ENCODE measurements around the gene OBI1. TPM values are rescaled to one million over a fixed set of nuclear protein-coding genes. Genes with fewer than 3 reads are reported as not detected.
A peak's percentile ranks its signal among the peaks of the same experiment; 100 is the strongest.

OBI1 gene
- 4.2 and 8.1 TPM in 2 replicates for polyA plus RNA-seq (2011; rRNA removed)
- 4.5 and 6.9 TPM in 2 replicates for polyA minus RNA-seq (2011; rRNA and poly(A)+ RNA removed)

- ChIA-PET POLR2A (no interaction called here), CTCF (interaction anchor here (1.1 kb wide), 1 partner anchor 521 kb away, joined by 3 read pairs; no protein-coding TSS in a partner anchor)
- H3K4me3 ChIP-seq (ENCODE audit: low read depth, low read length), result peak within 1 kb of the TSS; percentile 58
- no peak for TF ChIP-seq CTCF (IDR thresholded peaks at IDR 0.05; ENCODE audit: insufficient read depth, low read depth, low read length)
- no peaks in the 10 kb centered on the region for H3K27me3 ChIP-seq (ENCODE audit: control insufficient read depth, insufficient read depth, low read length)
- peak; percentile 41 for DNase-seq (ENCODE audit: low read depth)
- H3K36me3 ChIP-seq (ENCODE audit: control insufficient read depth, insufficient read depth, low read length), result no peaks in the 10 kb centered on the region
These were observed at the start of gene OBI1 for GRCh38 chr13:78658630-78659449. OBI1 (minus strand) TSS chr13:78659155; CDS start chr13:78659120, 35 bp downstream.

GRCh38 chr13:78701383-78701782, 42.4 kb upstream of the OBI1 start:
- TF ChIP-seq CTCF (IDR thresholded peaks at IDR 0.05; ENCODE audit: insufficient read depth, low read depth, low read length), result no peak
- Histone ChIP-seq H3K27me3 (ENCODE audit: control insufficient read depth, insufficient read depth, low read length) (no peaks in the 10 kb centered on the region), H3K4me3 (ENCODE audit: low read depth, low read length) (no peak overlapping the region), H3K36me3 (ENCODE audit: control insufficient read depth, insufficient read depth, low read length) (no peaks in the 10 kb centered on the region)
- no peak for DNase-seq (ENCODE audit: low read depth)
- ChIA-PET CTCF (no interaction called here), POLR2A (no interaction called here)

GRCh38 chr13:78700121-78700910, 41.4 kb upstream of the OBI1 start:
- Histone ChIP-seq H3K4me3 (ENCODE audit: low read depth, low read length) (no peak overlapping the region), H3K27me3 (ENCODE audit: control insufficient read depth, insufficient read depth, low read length) (no peaks in the 10 kb centered on the region), H3K36me3 (ENCODE audit: control insufficient read depth, insufficient read depth, low read length) (no peaks in the 10 kb centered on the region)
- no peak for TF ChIP-seq CTCF (IDR thresholded peaks at IDR 0.05; ENCODE audit: insufficient read depth, low read depth, low read length)
- ChIA-PET CTCF (interaction anchor here (0.6 kb wide), 1 partner anchor 56 kb away, joined by 6 read pairs; no protein-coding TSS in a partner anchor), POLR2A (no interaction called here)
- DNase-seq (ENCODE audit: low read depth), result no peak

- H3K4me3 ChIP-seq (ENCODE audit: low read depth, low read length), result no peak overlapping the region
- no peak for TF ChIP-seq CTCF (IDR thresholded peaks at IDR 0.05; ENCODE audit: insufficient read depth, low read depth, low read length)
- CTCF ChIA-PET, result interaction anchor here (1.2 kb wide), 1 partner anchor 24 kb away, joined by 3 read pairs; no protein-coding TSS in a partner anchor
- POLR2A ChIA-PET, result no interaction called here
- H3K36me3 ChIP-seq (ENCODE audit: control insufficient read depth, insufficient read depth, low read length), result no peaks in the 10 kb centered on the region
- DNase-seq (ENCODE audit: low read depth), result no peak
- no peaks in the 10 kb centered on the region for H3K27me3 ChIP-seq (ENCODE audit: control insufficient read depth, insufficient read depth, low read length)
These were observed 30.1 kb upstream of the OBI1 start for GRCh38 chr13:78689011-78689410.

GRCh38 chr13:78686461-78686860, 27.5 kb upstream of the OBI1 start:
- Histone ChIP-seq H3K4me3 (ENCODE audit: low read depth, low read length) (no peak overlapping the region), H3K36me3 (ENCODE audit: control insufficient read depth, insufficient read depth, low read length) (no peaks in the 10 kb centered on the region), H3K27me3 (ENCODE audit: control insufficient read depth, insufficient read depth, low read length) (no peaks in the 10 kb centered on the region)
- CTCF ChIA-PET, result no interaction called here
- no peak for DNase-seq (ENCODE audit: low read depth)
- POLR2A ChIA-PET, result no interaction called here
- no peak for TF ChIP-seq CTCF (IDR thresholded peaks at IDR 0.05; ENCODE audit: insufficient read depth, low read depth, low read length)
